ENCODE data around the gene PLAC8.
A peak's percentile ranks its signal among the peaks of the same experiment; 100 is the strongest.

Gene PLAC8

GRCh38 chr4:83114576-83114975 is at the start of gene PLAC8:
Gene PLAC8, minus strand, starts transcription at chr4:83114729. Its CDS starts 6,808 bp downstream, at chr4:83107921.
- Mint-ChIP-seq H3K27me3 (ENCODE audit: low read depth) (peaks cover 10% of the 10 kb centered on the region), H3K36me3 (ENCODE audit: low read depth) (no peaks in the 10 kb centered on the region), H3K9me3 (no peaks in the 10 kb centered on the region), H3K4me1 (peaks cover 6% of the 10 kb centered on the region), H3K27ac (no peak within 1 kb of the TSS), H3K4me3 (no peak within 1 kb of the TSS)
- no peak for TF ChIP-seq CTCF (IDR thresholded peaks at IDR 0.05; ENCODE audit: unreplicated experiment in 3 of 3)

GRCh38 chr4:83153417-83153816 is 38.9 kb upstream of the PLAC8 start:
- Mint-ChIP-seq H3K36me3 (ENCODE audit: low read depth) (no peaks in the 10 kb centered on the region), H3K27me3 (ENCODE audit: low read depth) (no peaks in the 10 kb centered on the region), H3K9me3 (peaks cover 2% of the 10 kb centered on the region), H3K4me1 (peaks cover 9% of the 10 kb centered on the region), H3K27ac (no peak overlapping the region), H3K4me3 (no peak overlapping the region)
- no peak for TF ChIP-seq CTCF (IDR thresholded peaks at IDR 0.05; ENCODE audit: unreplicated experiment in 3 of 3)

- peaks cover 9% of the 10 kb centered on the region for H3K4me1 Mint-ChIP-seq
- H3K27ac Mint-ChIP-seq = peak overlapping the region; percentile 48 to 84 (median 82)
- H3K36me3 Mint-ChIP-seq (ENCODE audit: low read depth) = no peaks in the 10 kb centered on the region
- no peak for TF ChIP-seq CTCF (IDR thresholded peaks at IDR 0.05; ENCODE audit: unreplicated experiment in 3 of 3)
- H3K4me3 Mint-ChIP-seq = no peak overlapping the region
- no peaks in the 10 kb centered on the region for H3K27me3 Mint-ChIP-seq (ENCODE audit: low read depth)
- peaks cover 2% of the 10 kb centered on the region for H3K9me3 Mint-ChIP-seq
Measured at GRCh38 chr4:83152746-83153145, 38.2 kb upstream of the PLAC8 start.

- TF ChIP-seq CTCF (IDR thresholded peaks at IDR 0.05; ENCODE audit: unreplicated experiment in 3 of 3) = no peak
- peak overlapping the region in 2 of 3 experiments; percentile 35 to 70 for H3K27ac Mint-ChIP-seq
- no peak overlapping the region for H3K4me3 Mint-ChIP-seq
- H3K36me3 Mint-ChIP-seq (ENCODE audit: low read depth) = no peaks in the 10 kb centered on the region
- H3K4me1 Mint-ChIP-seq = peaks cover 9% of the 10 kb centered on the region
- peaks cover 2% of the 10 kb centered on the region for H3K9me3 Mint-ChIP-seq
- H3K27me3 Mint-ChIP-seq (ENCODE audit: low read depth) = no peaks in the 10 kb centered on the region
Measured at GRCh38 chr4:83151651-83152050, 37.1 kb upstream of the PLAC8 start.

GRCh38 chr4:83150653-83151330 is 36.3 kb upstream of the PLAC8 start:
- no peaks in the 10 kb centered on the region for H3K36me3 Mint-ChIP-seq (ENCODE audit: low read depth)
- H3K4me3 Mint-ChIP-seq = no peak overlapping the region
- no peak for TF ChIP-seq CTCF (IDR thresholded peaks at IDR 0.05; ENCODE audit: unreplicated experiment in 3 of 3)
- no peaks in the 10 kb centered on the region for H3K27me3 Mint-ChIP-seq (ENCODE audit: low read depth)
- peak overlapping the region; percentile 35 to 70 (median 65) for H3K27ac Mint-ChIP-seq
- H3K9me3 Mint-ChIP-seq = peaks cover 2% of the 10 kb centered on the region
- peaks cover 9% of the 10 kb centered on the region for H3K4me1 Mint-ChIP-seq
